SK-N-MC (cell line): ENCODE results near the gene YES1.
"Not testable (repeated sequence)": the region's sequence is repeated elsewhere in the genome, so short reads cannot be mapped to it uniquely, and the experiment has no call there.

Experiments
- EZH2 ChIP-seq: fragments of 200-600 bp; sonication (generic); IDR thresholded peaks from one replicate; pipeline ENCODE4 v1.6.1; 2017; ENCODE audit warnings: antibody characterized with exemption
- POLR2AphosphoS5 ChIP-seq: IDR thresholded peaks from 2 replicates; pipeline ENCODE4 v1.6.1; 2012; ENCODE audit warnings: mild to moderate bottlenecking, low read depth, low read length, borderline replicate concordance

- not testable (repeated sequence) for TF ChIP-seq EZH2, POLR2AphosphoS5
Measured at GRCh38 chr18:809228-809627, 2.8 kb downstream of the YES1 start.
